Activated CD8-positive, alpha-beta T cell treated with anti-CD3 and anti-CD28 coated beads, Interleukin-2, amount 10 ng/mL, durations not matched to agents 7 days and 5 days (primary cell): ENCODE results near the gene PARD3. TPM values are rescaled to one million over a fixed set of nuclear protein-coding genes. Genes with fewer than 3 reads are reported as not detected.

Experiments used
- ATAC-seq: fragments of 150-1000 bp; cut with Tn5 transposase; one replicate; pipeline ENCODE4 v1.10.0; 2021; ENCODE audit warnings: moderate library complexity
- CTCF ChIA-PET: fragments of 350-600 bp; sonication (Branson Sonifier 250); formaldehyde crosslinking; loops from one replicate; lab custom pipeline; 2021; ENCODE audit warnings: antibody characterized with exemption; lab: Charles Lee
- POLR2A ChIA-PET: fragments of 350-600 bp; sonication (Branson Sonifier 250); formaldehyde crosslinking; loops from one replicate; lab custom pipeline; 2021; ENCODE audit warnings: antibody characterized with exemption; lab: Charles Lee
- DNase-seq: peaks from one replicate; pipeline ENCODE4 v3.0.0-alpha.2; 2020
- H3K27ac Mint-ChIP-seq: one replicate; pipeline ENCODE4 v1.8.0; 2021; ENCODE audit warnings: mild to moderate bottlenecking, mixed read lengths
- H3K27me3 Mint-ChIP-seq: one replicate; pipeline ENCODE4 v1.8.0; 2021; ENCODE audit warnings: low read depth, mixed read lengths
- H3K36me3 Mint-ChIP-seq: one replicate; pipeline ENCODE4 v1.8.0; 2021; ENCODE audit warnings: low read depth, mixed read lengths
- H3K4me1 Mint-ChIP-seq: one replicate; pipeline ENCODE4 v1.8.0; 2021; ENCODE audit warnings: low read depth, mixed read lengths
- H3K4me3 Mint-ChIP-seq: one replicate; pipeline ENCODE4 v1.8.0; 2021; ENCODE audit warnings: mild to moderate bottlenecking, mixed read lengths
- H3K9me3 Mint-ChIP-seq: one replicate; pipeline ENCODE4 v1.8.0; 2022; ENCODE audit warnings: mixed read lengths; ENCODE audit not compliant: insufficient read depth
- total RNA-seq, 2 experiments: library from RNA; stranded (reverse); gene quantifications; one replicate each; pipeline ENCODE4 v1.2.3, GENCODE V29; 2021

Gene PARD3
- total RNA-seq, 2 experiments from 2014 or later: 0.63 to 0.68 TPM

GRCh38 chr10:34792881-34793280 lies 22.2 kb downstream of the PARD3 start:
- no peaks in the 10 kb centered on the region for H3K9me3 Mint-ChIP-seq
- H3K4me1 Mint-ChIP-seq: no peaks in the 10 kb centered on the region
- H3K27me3 Mint-ChIP-seq: peaks cover 2% of the 10 kb centered on the region
- CTCF ChIA-PET: no interaction called here
- DNase-seq (no peak), ATAC-seq (no peak)
- H3K27ac Mint-ChIP-seq: no peak overlapping the region
- no peak overlapping the region for H3K4me3 Mint-ChIP-seq
- POLR2A ChIA-PET: no interaction called here
- H3K36me3 Mint-ChIP-seq: no peaks in the 10 kb centered on the region

DNA sequence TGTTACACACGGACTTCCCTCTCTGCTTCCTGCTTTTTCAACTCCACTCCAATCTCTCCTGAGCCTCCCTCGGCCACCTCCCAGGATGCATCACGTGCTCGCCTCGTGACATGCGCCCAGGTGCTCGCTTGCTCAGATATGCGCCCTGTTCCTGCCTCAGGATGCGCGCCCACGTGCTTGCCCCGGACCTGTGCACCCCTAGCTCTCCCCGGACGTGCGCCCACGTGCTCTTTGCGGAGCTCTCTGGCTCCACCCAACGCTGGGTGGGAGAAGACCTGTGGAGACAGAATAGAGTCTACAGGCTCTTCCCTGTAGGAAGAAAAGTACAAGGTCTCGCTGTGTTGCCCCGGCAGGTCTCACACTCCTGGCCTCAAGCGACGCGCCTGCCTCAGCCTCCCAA lies 23.1 kb downstream of the PARD3 start:
- Mint-ChIP-seq H3K4me3 (no peak overlapping the region), H3K27ac (no peak overlapping the region), H3K4me1 (no peaks in the 10 kb centered on the region), H3K36me3 (no peaks in the 10 kb centered on the region), H3K27me3 (peaks cover 2% of the 10 kb centered on the region), H3K9me3 (no peaks in the 10 kb centered on the region)
- CTCF ChIA-PET: no interaction called here
- ATAC-seq: no peak
- POLR2A ChIA-PET: no interaction called here
- no peak for DNase-seq

DNA sequence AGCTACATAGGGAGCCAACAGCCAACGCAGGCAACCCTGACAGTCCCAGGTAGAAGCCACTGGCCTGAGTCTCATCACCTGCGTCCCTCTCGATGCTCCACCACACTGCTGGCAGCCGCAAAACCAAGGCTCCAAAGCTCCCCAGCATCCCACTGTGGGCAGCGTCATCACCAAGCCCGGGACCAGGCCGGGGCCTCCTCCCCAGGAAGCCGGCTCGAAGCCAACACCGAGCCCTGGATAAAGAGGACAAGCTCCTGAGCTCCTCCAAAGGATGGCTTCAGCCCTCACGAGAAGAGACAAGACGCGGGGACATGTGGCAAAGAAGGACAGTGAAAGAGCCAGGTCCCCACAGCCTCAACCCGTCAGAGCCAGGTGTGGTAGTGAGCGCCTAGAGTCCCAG lies 23.9 kb downstream of the PARD3 start:
- Mint-ChIP-seq H3K9me3 (no peaks in the 10 kb centered on the region), H3K27ac (no peak overlapping the region), H3K4me1 (no peaks in the 10 kb centered on the region), H3K36me3 (no peaks in the 10 kb centered on the region), H3K27me3 (peaks cover 2% of the 10 kb centered on the region), H3K4me3 (no peak overlapping the region)
- no peak for DNase-seq
- no peak for ATAC-seq
- ChIA-PET POLR2A (no interaction called here), CTCF (no interaction called here)

DNA sequence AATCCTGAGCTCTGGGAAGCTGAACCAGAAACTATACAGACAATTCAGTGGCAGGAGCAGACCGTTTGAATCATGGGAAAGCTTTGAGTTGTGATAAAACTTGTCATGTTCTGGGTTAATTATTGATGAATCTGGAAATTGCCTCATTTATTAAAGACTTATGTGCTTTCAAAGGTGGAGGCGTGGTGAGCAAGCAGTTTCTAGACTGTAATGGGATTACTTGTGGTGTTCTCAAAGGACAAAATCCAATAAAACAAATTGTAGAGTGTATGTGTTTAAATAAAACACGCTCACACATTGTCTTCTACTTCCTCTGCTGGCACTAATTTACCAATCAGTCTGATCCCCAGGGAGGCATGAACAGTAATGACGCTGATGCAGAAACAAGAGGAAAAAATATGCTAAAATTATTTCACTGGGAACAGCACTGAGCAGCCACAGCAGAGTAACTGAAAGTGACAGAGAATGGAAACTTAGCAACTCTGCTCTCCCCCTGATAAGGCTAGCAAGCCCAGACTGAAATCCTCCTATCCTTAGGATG lies 25.1 kb downstream of the PARD3 start:
- Mint-ChIP-seq H3K27ac (no peak overlapping the region), H3K4me1 (no peaks in the 10 kb centered on the region), H3K4me3 (no peak overlapping the region), H3K9me3 (no peaks in the 10 kb centered on the region), H3K36me3 (no peaks in the 10 kb centered on the region), H3K27me3 (peaks cover 2% of the 10 kb centered on the region)
- ATAC-seq (no peak), DNase-seq (no peak)
- CTCF ChIA-PET: no interaction called here
- POLR2A ChIA-PET: no interaction called here

- DNase-seq (no peak), ATAC-seq (no peak)
- POLR2A ChIA-PET: no interaction called here
Measured at GRCh38 chr10:34786464-34786863, 28.6 kb downstream of the PARD3 start.

GRCh38 chr10:34781711-34782110 lies 33.4 kb downstream of the PARD3 start:
- Mint-ChIP-seq H3K36me3 (no peaks in the 10 kb centered on the region), H3K27ac (no peak overlapping the region), H3K4me3 (no peak overlapping the region), H3K9me3 (no peaks in the 10 kb centered on the region), H3K27me3 (peaks cover 15% of the 10 kb centered on the region), H3K4me1 (peaks cover 7% of the 10 kb centered on the region)
- ChIA-PET CTCF (no interaction called here), POLR2A (no interaction called here)
- ATAC-seq (no peak), DNase-seq (no peak)

More at GRCh38 chr10:34786464-34786863, 28.6 kb downstream of the PARD3 start:
- no peaks in the 10 kb centered on the region for H3K36me3 Mint-ChIP-seq
- no peak overlapping the region for H3K4me3 Mint-ChIP-seq
- CTCF ChIA-PET: no interaction called here
- no peak overlapping the region for H3K27ac Mint-ChIP-seq
- no peaks in the 10 kb centered on the region for H3K4me1 Mint-ChIP-seq
- no peaks in the 10 kb centered on the region for H3K9me3 Mint-ChIP-seq
- H3K27me3 Mint-ChIP-seq: peaks cover 9% of the 10 kb centered on the region

GRCh38 chr10:34780818-34781380 lies 34.2 kb downstream of the PARD3 start:
- no peak overlapping the region for H3K4me3 Mint-ChIP-seq
- DNase-seq (no peak), ATAC-seq (no peak)
- no peaks in the 10 kb centered on the region for H3K9me3 Mint-ChIP-seq
- ChIA-PET CTCF (no interaction called here), POLR2A (no interaction called here)
- no peak overlapping the region for H3K27ac Mint-ChIP-seq
- H3K27me3 Mint-ChIP-seq: peaks cover 15% of the 10 kb centered on the region
- no peaks in the 10 kb centered on the region for H3K36me3 Mint-ChIP-seq
- peaks cover 7% of the 10 kb centered on the region for H3K4me1 Mint-ChIP-seq

- Mint-ChIP-seq H3K36me3 (no peaks in the 10 kb centered on the region), H3K27ac (no peak overlapping the region), H3K27me3 (peaks cover 15% of the 10 kb centered on the region), H3K9me3 (no peaks in the 10 kb centered on the region), H3K4me3 (no peak overlapping the region), H3K4me1 (peaks cover 7% of the 10 kb centered on the region)
- ChIA-PET POLR2A (no interaction called here), CTCF (no interaction called here)
- DNase-seq (no peak), ATAC-seq (no peak)
Measured at GRCh38 chr10:34778237-34778636, 36.9 kb downstream of the PARD3 start.

DNA sequence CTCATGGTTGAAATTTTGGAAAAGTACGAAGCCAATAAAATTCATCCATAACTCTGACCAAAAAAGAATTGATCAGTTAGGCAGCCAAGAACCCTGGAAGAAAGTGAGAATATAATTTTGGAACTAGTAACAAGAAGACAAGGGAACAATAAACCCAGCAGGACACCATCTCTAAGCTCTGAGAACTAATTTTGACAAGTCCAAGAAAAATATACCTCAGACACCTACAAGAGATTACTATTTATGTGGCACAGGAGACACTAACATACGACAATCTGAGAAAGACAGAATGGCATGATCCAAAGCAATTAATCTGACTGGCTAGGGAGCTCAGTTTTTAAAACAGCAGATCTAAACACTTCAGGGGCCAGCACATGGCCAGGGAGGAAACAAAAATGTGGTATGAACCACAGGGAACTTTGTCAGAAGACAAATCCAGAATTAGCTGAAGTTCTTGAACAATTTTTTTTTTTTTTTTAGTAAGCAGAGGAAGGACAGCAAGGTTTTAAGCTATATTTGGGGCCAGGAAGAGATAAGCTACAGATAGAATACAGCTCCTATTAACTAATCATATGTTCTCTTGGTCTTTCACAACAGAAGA lies 38.9 kb downstream of the PARD3 start:
- DNase-seq: no peak
- CTCF ChIA-PET: interaction anchor here (0.6 kb wide), 1 partner anchor 881 kb away, joined by 3 read pairs; no protein-coding TSS in a partner anchor
- no peak for ATAC-seq
- H3K9me3 Mint-ChIP-seq: no peaks in the 10 kb centered on the region
- H3K4me3 Mint-ChIP-seq: no peak overlapping the region
- peaks cover 7% of the 10 kb centered on the region for H3K4me1 Mint-ChIP-seq
- POLR2A ChIA-PET: no interaction called here
- no peak overlapping the region for H3K27ac Mint-ChIP-seq
- H3K27me3 Mint-ChIP-seq: peaks cover 14% of the 10 kb centered on the region
- H3K36me3 Mint-ChIP-seq: no peaks in the 10 kb centered on the region

DNA sequence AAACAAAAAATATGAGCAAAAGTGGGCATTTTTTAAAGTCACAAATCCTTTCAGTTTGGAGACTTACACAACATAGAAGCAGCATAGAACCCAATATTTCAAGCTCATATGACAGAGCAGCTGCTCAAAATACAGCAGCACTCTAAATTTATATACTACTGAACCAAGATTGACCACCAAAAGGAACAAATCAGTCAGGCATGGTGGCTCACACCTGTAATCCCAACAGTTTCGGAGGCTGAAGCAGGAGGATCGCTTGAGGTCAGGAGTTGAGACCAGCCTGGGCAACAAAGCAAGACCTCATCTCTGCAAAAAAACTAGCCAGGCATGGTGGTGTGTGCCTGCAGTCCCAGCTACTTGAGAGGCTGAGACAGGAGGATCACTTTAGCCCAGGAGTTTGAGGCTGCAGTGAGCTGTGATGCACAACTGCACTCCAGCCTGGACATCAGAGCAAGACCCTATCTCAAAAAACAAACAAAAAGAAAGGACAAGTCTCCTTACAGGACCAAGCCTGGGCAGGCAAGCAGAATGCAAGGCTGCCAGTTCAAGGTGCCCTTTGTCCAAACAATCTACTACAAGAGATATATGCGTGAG lies 40.0 kb downstream of the PARD3 start:
- ChIA-PET POLR2A (no interaction called here), CTCF (no interaction called here)
- Mint-ChIP-seq H3K27me3 (peaks cover 10% of the 10 kb centered on the region), H3K27ac (no peak overlapping the region), H3K4me3 (no peak overlapping the region), H3K36me3 (no peaks in the 10 kb centered on the region), H3K9me3 (no peaks in the 10 kb centered on the region), H3K4me1 (no peaks in the 10 kb centered on the region)
- DNase-seq (no peak), ATAC-seq (no peak)

DNA sequence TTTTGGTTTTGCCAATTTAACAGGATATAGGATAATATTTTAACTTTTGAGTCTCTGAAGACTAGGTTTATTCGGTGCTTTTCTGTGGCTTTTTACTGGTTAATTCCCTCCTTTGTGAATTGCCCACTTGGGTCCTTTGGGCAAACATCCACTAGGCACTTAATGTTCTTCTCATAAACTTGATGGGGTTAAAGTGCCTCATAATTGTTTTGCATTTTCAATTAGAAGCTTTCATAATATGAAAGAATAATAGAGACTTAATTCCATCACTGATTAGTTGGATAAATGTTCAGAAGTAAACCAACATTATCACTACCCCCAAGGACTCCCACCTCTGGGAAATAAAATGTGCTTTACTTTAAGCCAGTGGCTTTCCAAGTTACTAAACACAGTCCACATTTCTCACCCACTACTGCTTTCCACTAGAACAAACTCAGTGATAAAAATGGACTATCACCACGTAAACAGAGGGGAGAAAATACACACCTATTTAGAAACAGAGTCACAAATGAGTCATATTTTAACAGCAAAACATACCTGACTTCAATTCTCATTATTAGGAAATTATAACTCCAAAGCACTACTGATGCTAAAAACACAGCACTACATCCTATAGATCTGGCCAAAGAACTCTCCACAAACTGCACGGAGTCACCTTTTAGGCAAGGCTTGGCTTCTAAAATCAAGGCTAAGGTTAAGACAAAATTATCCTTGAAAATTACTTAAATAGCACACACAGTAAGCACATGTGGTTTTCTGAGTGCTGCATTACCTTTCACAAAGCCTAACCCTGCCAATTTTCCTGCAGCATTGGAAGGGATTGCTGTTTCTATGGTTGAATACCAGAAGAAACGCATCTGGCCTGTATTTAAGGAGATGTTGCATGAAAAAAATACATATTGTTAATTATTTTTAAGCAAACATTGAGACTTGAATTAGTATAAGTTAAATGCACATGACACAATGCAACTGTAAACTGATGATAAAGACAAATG lies 41.2 kb downstream of the PARD3 start:
- Mint-ChIP-seq H3K27ac (no peak overlapping the region), H3K4me3 (no peak overlapping the region), H3K36me3 (no peaks in the 10 kb centered on the region), H3K27me3 (peaks cover 8% of the 10 kb centered on the region), H3K9me3 (no peaks in the 10 kb centered on the region), H3K4me1 (no peaks in the 10 kb centered on the region)
- CTCF ChIA-PET: no interaction called here
- DNase-seq (no peak), ATAC-seq (no peak)
- POLR2A ChIA-PET: no interaction called here
